ENCODE measurements around the gene C19orf38. TPM values are rescaled to one million over a fixed set of nuclear protein-coding genes. Genes with fewer than 3 reads are reported as not detected.

The C19orf38 gene
- total and polyA plus RNA-seq, 9 of the 15 experiments (the other 6 are each of a cell fraction or from before 2014, with no cell fraction given), result 0.14 to 0.18 TPM; not detected in 7

GRCh38 chr19:10836479-10837330, 11.5 kb upstream of the C19orf38 start (continued):
- no peak for TF ChIP-seq ATF2 (CRISPR knock-in tag; IDR thresholded peaks at IDR 0.05)
- no peak for TF ChIP-seq ELF2 (CRISPR knock-in tag; IDR thresholded peaks at IDR 0.05)
- peak; percentile 91 for TF ChIP-seq NR2C2 (CRISPR knock-in tag; IDR thresholded peaks at IDR 0.05)
- TF ChIP-seq NR2C2 (tag; IDR thresholded peaks at IDR 0.05), result peak; percentile 93
- peak; percentile 65 for TF ChIP-seq NFIC (IDR thresholded peaks at IDR 0.05)
- TF ChIP-seq ZNF134 (CRISPR knock-in tag; conservative IDR thresholded peaks at IDR 0.05), result peak; percentile 40
- TF ChIP-seq OTX1 (CRISPR knock-in tag; IDR thresholded peaks at IDR 0.05), result peak; percentile 83; the same call in 1 of the 2 replicates
- TF ChIP-seq, protein P1, sequence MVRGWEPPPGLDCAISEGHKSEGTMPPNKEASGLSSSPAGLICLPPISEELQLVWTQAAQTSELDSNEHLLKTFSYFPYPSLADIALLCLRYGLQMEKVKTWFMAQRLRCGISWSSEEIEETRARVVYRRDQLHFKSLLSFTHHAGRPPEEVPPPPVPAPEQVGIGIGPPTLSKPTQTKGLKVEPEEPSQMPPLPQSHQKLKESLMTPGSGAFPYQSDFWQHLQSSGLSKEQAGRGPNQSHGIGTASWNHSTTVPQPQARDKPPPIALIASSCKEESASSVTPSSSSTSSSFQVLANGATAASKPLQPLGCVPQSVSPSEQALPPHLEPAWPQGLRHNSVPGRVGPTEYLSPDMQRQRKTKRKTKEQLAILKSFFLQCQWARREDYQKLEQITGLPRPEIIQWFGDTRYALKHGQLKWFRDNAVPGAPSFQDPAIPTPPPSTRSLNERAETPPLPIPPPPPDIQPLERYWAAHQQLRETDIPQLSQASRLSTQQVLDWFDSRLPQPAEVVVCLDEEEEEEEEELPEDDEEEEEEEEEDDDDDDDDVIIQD (CRISPR knock-in tag; IDR thresholded peaks at IDR 0.05), result peak; percentile 87; the same call in 1 of the 2 replicates
- no peak for TF ChIP-seq ESRRB (CRISPR knock-in tag; IDR thresholded peaks at IDR 0.05; ENCODE audit: borderline replicate concordance)
- peak; percentile 91 for TF ChIP-seq ZNF197 (CRISPR knock-in tag; IDR thresholded peaks at IDR 0.05; ENCODE audit: low read depth)
- no peak for TF ChIP-seq PHF8 (IDR thresholded peaks at IDR 0.05; ENCODE audit: borderline replicate concordance, low read length)
- no peak for TF ChIP-seq ATF4 (CRISPR knock-in tag; IDR thresholded peaks at IDR 0.05)
- no peak for TF ChIP-seq RBM39 (optimal IDR thresholded peaks at IDR 0.05; ENCODE audit: low read depth, low read length)
- TF ChIP-seq CCNT2 (IDR thresholded peaks at IDR 0.05; ENCODE audit: borderline replicate concordance, extremely low read depth, insufficient read length, low read depth, low read length), result no peak
- peak; percentile 4; the same call in 1 of the 2 replicates for TF ChIP-seq ZKSCAN1 (IDR thresholded peaks at IDR 0.05; ENCODE audit: low read depth, low read length)
- TF ChIP-seq ZNF212 (CRISPR knock-in tag; IDR thresholded peaks at IDR 0.05), result no peak
- TF ChIP-seq, protein P2, sequence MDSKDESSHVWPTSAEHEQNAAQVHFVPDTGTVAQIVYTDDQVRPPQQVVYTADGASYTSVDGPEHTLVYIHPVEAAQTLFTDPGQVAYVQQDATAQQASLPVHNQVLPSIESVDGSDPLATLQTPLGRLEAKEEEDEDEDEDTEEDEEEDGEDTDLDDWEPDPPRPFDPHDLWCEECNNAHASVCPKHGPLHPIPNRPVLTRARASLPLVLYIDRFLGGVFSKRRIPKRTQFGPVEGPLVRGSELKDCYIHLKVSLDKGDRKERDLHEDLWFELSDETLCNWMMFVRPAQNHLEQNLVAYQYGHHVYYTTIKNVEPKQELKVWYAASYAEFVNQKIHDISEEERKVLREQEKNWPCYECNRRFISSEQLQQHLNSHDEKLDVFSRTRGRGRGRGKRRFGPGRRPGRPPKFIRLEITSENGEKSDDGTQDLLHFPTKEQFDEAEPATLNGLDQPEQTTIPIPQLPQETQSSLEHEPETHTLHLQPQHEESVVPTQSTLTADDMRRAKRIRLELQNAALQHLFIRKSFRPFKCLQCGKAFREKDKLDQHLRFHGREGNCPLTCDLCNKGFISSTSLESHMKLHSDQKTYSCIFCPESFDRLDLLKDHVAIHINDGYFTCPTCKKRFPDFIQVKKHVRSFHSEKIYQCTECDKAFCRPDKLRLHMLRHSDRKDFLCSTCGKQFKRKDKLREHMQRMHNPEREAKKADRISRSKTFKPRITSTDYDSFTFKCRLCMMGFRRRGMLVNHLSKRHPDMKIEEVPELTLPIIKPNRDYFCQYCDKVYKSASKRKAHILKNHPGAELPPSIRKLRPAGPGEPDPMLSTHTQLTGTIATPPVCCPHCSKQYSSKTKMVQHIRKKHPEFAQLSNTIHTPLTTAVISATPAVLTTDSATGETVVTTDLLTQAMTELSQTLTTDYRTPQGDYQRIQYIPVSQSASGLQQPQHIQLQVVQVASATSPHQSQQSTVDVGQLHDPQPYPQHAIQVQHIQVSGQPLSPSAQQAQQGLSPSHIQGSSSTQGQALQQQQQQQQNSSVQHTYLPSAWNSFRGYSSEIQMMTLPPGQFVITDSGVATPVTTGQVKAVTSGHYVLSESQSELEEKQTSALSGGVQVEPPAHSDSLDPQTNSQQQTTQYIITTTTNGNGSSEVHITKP (IDR thresholded peaks at IDR 0.05; ENCODE audit: partially characterized antibody), result no peak
- TF ChIP-seq MAFG (tag; conservative IDR thresholded peaks at IDR 0.05), result no peak
- peak; percentile 58; the same call in 1 of the 2 replicates for TF ChIP-seq TCF7L2 (IDR thresholded peaks at IDR 0.05; ENCODE audit: low read depth, low read length)
- TF ChIP-seq BRF1 (IDR thresholded peaks at IDR 0.05; ENCODE audit: borderline replicate concordance, extremely low read depth, insufficient read length), result no peak

Data from K562 (cell line).